DMS153 (cell line): ENCODE results near the gene RBMS1.
A peak's percentile ranks its signal among the peaks of the same experiment; 100 is the strongest.

Experiments
- DNase-seq: peaks from one replicate; lab custom pipeline; 2025; lab: John Stamatoyannopoulos, UW

RBMS1 gene

DNA sequence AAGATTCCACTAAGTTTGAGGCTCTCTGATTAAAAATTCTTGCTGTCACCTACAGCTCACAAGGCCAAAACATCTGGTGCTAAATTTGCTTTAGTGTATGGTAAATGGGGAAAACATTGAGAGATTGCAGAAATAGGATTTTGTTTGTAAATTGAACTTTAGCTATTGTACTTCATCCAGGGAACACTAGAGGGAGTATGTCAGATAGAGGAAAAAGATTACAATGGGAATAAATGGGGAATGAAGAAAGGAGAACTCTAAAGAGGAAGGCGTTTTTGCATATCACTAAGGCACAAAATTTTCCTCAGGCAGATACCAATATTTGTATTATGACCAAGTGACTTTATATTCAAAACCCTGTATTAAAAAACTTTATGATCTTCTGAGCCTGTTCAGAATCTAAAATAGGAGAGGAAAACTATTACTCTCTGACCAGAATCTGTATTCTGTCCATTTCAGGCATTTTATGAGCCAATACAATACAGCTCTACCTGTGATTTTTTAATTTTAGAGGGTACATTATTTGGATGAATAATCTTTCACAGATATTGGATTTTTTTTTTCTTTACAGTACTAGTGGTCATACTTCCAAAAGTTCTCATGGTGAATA lies 241.2 kb downstream of the RBMS1 start:
- no peak for DNase-seq

DNA sequence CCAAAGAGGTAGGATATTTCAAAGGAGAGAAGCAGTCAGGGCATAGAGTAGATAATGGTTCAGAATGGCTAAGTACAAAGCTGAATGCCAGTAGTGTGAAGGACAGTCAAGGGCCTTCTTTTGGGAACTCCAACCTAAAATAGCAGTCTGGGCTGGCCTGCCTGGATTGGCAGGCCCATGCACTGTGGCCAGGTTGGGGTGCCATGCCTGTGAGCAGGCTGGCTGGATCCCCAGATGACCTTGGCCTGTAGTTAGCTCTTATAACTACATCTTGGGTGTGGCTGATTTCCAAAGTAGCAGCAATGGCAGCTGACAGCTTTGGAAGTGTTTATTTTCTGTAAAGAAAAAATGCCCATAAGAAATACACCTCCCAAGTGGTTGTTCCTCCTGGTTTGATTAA lies 242.0 kb downstream of the RBMS1 start:
- no peak for DNase-seq

DNA sequence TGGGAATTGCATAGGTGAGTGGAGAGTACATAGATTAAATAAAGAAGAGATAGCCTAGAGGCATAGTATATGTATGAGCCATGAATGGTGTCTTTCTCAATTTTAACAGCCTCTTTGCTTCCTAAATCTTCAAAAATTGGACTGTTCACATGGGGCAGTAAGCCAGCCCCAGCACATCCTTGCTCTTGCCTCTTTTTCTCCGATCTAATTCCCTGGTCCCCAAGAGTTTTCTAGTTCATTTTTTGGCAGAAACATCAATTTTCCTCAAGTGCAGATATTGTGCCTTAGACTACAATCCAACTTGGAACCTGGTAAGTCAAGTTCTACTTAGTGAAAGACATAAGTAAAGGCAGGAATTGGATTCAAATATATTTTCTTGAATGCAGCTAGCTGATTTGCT lies 243.7 kb downstream of the RBMS1 start:
- DNase-seq = no peak

DNA sequence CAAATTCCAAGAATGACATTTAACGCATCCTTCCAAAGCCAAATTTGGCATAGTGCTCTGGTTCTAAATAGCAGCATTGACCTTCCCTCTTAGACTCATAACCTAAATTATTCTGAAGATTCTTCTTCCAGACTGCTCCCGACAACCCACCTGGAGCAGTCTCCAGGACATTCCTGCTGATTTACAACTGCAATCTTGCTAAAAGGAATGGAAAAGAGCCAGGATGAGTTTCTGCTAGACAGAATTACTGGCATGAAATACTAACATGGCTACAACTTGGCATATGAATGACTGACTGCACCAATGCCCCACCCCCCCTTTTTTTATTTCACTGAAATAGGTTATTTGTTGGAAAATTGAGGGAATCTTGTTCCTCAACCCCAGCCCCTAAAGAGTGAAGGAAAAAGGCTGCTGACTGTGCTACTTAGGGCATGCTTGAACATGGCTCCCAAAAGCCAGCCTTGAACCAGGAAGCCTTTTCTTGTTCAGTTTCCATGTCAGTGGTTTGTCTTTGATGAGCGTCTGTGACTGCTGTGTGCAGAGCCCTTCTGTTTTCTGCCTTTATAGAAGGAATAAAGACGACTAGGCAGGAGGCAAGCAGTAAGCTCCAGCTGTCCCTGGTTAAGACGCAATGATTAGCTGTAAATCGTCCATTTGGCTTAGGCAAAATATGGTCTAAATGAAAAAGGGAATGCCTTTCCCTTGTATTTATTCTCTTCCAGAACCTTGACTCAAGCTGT lies 246.1 kb downstream of the RBMS1 start:
- no peak for DNase-seq

DNA sequence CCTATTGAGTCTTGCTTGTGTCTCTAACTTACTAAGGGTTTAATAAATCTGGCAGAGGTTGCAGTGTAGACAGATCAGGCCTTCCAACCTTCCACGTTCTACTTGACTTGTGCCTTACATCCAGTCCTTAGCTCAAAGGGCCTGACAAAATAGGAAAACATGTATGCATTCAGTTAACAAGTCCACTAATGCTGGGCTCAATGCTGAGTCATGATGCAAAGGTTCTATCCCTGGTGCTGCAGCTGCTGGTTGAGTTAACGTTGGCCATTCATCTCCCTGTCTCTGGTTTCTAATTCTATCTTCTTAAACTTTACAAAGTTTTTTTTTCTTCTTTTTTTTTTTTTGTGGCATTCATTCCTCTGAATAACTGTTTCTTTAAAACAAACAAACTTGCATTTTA lies 247.3 kb downstream of the RBMS1 start:
- no peak for DNase-seq

DNA sequence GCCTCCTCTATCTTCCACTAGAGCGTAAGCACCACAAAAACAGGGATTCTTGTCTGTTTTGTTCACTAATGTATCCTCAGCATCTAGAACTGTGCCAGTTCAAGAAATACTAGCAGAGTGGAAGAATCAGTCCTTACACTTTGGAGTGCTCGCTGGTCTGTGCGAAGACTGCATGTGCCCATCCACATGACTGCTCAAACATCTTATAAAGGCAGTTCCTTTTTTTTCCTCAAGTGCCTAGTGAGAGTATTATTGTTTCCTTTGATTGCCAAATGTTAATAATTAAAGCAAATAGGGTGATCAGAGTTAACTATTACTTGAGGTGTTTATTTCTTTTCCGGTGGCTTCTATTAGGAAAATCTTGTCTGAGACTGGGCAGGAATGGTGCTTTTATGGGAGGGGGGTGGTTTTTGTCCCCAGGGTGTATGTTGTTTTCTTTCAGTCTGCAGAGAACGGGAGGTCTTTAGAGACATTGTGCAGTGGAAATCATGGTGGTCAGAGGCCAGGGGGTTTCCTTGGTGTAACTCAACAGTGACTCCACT lies 247.9 kb downstream of the RBMS1 start:
- no peak for DNase-seq

DNA sequence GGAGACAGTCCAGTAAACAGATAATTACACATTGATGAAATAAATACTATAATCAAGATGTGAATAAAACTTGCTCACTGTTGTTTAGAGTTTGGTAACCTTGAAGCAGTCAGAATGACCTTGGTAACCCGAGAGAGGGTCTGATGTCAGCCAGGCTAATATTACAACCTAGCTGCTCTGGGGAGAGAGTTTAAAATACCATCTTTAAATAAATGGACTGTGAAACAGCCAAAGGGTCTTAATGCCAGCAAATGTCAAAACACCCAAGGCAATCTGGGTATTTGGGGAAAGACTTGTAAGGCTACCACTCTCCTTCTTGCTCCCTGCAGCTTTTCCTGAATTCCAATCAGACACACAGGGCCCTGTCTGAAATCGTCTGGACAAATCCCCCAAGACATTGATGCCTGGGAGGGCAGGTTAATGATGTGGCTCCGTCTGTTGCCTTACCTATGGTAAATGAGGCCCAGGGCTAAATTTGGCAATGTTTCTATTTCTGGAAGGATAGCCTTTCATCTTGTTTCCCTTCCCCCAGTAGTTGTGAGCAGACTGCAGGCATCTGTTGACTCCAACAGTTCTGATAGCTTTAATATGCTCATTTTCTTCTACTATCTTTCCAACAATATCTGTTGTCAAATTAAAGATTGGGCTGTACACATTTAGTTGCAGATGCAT lies 250.6 kb downstream of the RBMS1 start:
- no peak for DNase-seq

DNA sequence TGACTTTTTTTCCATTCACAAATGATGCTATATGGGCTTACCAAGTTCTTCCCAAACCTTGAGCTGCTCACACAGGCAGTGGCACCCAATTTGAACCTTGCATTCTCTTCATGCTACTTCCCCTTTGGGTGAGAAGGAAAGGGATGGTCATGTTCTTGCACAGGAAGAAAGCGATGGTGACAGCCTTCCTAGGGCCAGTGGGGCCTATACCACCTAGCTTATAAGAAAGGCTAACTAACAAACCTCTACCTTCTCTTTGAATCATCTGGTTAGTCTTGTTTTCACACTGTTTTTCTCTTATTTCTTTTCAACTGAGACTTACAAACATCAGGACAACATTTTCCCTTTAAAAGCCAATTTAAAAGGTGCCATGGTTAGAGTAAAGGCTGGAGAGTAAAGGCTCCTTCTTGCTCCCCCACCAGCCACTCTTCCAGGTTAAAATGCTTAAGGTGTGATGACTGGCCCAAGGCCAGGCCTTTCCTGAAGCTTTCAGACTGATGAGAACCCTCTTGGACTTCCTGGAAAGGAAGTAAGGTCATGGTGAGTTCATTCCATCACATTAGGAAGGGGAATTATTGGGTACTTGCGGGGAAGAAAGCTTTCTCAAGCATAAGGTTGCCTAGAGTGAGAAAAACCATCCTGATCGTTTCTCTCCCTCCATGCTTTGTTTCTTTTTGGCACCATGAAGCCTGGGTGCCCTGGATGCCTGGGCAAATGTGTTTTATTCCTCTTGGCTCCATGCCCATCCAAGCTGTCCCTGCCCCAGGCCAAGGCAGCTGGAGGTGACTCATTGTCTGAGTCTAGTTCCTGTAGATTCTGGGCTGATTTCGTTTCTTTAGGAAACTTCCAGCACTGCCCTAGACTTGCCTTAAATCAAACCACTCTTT lies 252.1 kb downstream of the RBMS1 start:
- peak; percentile 14 for DNase-seq

DNA sequence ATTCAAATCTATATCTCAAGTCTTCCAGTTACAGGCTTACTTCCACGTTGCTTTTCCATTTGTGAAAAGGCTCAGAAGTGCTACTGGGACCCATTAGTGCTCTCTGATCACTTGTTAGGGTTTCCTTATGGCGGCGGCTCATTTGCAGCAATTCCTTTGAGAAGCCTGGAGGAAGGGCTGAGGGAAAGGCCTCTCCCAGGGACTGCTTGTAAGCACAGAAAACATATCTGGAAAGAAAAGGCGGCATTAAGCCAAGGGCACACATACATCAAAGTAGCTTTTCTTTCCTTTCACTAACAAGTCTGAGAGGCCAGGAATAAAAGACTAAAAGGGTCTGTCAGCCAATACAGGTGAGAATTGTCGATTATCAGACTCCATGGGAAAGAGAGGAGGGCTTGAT lies 254.2 kb downstream of the RBMS1 start:
- DNase-seq = no peak

DNA sequence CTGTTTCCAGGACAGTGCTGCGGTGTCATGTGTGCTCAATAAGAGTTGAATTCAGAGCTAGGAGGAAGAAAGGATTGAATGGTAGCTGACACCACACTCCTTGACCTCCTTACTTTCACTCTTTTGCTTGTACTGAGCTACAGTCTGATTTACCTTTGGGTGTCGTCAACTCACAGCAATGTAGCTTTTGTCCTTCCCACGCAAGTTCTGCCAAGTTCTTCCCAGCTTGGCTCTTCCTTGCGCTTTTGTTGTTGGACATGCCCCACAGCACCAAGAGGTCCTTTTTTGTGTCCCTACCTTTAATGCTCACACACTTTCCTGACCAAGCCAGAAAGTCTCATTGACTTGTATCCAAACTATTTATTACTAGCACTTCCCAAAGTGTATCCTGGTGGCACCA lies 255.2 kb downstream of the RBMS1 start:
- DNase-seq = no peak

DNA sequence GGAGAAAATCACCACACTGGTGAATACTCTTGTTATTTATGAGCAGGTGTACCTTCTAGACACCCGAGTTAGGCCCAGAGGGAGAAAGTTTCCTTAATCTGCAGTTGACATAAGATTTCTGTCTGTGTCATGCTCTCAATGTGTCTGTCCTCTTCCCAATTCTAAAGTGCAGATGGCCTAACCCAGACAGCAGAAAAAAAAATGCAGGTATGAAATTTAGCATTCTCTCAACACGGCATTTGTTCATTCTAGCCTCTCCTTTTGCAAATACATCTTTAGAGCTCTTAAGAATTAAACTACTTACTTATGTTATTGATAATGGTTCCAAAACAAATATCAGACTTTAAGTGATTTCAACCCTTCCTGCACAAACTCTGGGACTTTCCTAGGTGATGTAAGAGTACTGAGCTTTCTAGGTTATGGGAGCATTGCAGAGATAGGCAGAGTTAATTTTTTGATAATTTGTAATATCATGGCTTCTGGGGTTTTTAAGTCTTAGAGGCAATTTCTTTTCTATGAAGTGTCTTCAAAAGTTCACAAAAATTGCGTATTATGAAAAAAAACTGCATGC lies 260.6 kb downstream of the RBMS1 start:
- no peak for DNase-seq

DNA sequence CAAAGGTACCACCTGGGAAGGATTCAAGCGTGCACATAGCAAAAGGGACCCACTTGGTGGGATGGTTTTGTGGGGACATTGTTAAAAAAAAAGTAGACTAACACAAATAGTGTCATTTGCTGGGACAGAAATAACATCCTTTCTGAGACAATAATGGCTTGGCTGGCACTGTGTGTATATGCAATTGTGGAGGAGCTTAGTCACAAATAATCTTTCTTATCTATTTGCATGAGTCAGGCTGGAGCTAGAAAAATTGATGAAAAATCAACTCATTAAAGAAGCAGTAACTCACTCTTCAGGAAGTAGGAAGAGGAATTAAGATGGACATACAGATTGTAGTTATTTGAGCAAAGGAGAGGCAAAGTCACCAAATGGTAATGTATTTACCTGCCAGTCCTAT lies 264.0 kb downstream of the RBMS1 start:
- DNase-seq = no peak

DNA sequence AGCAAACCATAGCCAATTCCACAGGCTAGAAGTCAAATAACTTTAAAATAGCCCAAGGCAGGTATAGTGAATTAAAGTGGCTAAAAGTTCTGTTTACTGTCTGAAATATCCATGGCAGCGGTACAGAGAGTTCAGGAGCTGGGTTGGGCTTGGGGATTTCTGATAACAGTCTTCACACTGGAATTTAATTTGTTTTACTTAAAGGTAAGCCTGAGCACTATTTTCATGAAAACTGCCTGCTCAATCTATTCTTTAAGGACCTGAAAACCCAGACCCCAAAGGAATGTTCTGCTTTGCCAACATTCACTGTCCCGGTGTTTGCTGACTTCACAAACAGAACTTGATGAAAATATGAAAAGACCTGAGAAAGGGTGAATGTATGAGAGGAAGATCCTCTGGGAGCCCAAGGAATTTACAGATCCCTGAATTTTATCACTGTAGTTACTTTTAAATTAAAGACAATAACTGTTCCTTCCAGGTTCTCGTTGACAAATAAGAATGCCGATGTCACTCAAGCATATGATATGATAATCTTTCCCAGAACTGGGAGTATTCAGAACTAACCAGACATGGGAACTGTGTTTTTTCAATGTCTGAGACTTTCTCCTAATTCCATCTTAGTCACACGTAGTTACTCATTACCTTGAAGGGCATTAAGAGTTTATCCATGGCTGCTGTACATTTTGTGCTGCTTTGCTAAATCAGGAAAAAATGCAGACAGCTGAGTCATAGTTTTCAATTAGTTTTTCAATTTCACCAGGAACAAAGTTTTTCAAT lies 265.3 kb downstream of the RBMS1 start:
- DNase-seq = no peak

DNA sequence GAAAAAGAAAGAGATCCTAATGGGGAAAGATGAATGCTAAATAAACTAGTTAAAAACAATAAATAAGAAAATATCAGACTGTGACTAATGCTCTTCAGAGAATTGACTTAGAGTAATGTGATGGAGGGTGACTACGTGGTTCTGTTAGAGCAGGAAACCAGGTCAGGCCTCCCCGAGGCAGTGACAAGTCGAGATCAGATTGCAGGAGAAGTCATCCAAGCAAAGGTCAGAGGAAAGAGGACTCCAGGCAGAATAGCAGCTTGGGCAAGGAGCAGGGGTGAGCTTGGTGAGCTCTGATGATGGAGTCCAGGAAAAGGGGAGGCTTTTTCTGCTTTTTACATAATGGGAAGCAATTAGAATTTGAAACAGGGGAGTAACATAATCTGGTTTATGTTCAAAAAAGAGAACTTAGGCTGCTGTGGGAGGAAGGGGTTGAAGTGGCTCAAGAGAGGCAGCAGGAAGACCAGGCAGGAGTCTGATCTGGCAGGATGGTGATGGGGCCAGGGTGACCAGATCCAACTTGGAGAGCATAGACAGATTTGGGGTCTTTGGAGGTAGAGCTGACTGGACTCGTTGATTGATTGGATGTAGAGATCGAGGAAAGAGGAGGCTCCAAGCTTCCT lies 266.2 kb downstream of the RBMS1 start:
- DNase-seq = no peak

DNA sequence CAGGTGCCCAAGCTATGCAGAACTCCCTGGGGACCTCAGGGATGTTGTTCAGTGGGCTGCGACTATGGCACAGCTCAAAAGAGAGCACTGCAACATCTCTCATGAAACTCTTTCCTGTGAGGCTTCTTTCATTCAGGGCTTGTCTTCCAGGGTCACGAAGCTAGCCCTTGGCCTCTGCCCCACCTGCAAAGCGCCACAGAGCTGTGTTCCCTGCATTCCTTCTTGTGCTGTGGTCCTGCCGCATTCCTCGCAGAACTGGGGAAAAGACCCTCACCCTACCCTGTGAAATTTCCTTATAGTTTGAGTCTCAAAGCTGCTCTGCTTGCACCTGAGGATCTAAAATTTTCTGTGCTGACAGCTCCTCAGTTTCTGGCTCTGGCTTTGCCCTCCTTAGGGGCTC lies 267.2 kb downstream of the RBMS1 start:
- DNase-seq = no peak

DNA sequence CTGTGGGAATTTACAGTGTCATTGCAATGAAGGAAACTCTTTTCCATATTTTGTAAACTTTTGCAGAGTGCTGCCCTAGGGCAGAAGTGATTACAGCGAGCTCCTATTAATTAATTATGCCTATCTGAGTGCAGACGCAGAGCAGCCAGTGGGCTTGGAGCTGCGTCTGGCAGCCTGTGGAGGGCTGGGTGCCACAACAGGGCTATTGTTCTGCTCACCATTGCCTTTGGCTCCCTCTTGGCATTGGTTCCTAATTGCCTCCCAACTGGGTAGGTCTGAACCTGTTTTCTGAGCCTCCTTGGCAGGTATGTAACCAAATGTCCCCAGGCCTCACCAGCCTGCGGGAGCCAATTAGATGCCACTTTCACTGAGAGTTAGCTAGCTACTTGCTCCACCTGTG lies 267.9 kb downstream of the RBMS1 start:
- DNase-seq = no peak

DNA sequence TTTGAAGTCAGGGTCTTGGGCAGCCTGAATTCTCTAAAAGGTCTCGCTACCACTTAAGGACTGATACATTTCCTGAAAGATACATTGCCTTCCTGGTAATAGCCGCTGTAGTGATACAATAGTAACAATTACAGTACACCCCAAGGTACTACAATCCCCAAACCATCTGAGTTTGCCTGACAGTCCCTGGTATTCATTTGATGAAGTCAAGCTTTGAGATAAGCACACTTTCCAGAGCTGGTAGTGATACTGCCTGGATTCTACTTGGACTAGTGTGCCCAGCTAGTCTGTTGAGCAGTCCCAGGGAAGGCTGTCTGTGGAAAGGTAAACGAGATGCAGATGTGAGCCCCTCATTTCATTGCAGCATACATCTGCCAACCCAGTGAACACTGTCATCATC lies 269.1 kb downstream of the RBMS1 start:
- DNase-seq = no peak

DNA sequence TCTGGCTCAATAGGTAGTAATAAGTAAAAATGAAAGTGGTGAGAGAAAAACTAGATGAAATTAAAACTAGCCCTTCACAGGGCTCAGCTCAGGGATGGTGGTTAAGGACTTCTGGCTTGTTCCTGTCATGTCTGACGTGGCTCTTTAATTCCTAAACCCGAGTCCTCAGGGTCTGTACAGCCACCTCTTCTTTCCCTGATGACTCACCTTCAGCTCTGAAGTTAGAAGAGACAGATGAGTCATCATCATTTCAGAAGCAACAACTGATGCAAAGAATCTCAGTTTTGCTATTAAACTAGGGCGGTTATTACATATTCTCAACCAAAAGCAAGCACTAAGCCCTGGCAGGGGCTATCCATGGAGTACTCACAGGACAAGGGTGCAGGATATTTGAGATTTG lies 269.5 kb downstream of the RBMS1 start:
- no peak for DNase-seq

DNA sequence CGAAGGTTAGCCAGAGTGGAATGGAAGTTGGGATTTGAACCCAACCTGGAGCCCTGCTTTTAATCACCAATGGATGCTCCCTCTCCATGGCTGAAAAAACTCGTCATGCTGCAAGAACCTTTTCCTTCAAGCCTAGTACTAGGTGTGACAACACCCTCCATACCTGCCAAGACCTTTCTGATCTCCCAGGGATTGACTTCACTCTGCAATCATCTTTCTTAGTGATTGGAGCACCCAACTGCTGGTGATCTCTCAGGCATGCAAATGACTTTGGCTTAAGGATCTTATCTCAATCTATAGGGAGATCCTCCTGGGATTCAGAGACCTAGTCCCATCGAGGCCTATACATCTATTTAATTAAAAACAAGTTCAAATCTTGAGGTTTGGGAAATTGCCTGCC lies 270.0 kb downstream of the RBMS1 start:
- DNase-seq = no peak

DNA sequence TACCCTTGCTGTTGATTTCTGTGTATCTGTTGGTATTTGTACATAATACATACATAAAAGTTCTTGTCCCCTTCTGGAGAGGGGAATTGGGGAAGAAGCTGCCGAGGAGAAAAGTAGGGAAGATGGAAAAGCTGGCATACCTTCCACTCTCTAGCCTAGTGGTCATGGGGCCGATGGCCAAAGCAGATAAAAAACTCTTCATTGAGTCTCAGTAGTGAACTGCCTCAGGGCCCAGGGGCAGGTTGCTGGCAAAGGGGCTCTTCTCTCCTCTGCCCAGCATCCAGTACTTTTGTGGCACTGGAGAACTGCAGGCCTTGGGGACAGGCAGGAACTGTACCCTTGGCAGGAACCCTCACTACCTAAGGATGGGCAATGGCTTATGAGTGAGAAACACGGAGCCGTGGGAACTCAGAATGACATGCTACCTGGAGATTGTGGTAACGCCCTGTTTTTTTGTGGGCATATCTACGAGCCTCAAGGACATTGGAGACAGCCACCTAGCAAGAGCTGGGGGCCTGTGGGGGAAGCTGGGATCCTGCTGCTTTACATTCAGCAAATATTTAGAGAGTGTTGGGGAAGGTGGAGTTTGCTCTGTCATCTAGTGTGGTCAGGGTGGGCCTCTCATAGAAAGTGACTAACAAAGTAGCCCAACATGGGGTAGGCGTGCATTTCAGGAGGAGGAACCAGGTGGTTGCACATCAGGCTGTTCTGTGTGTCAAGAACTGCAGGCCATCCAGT lies 270.9 kb downstream of the RBMS1 start:
- DNase-seq = no peak
